GM20000 (cell line): Measurements from ENCODE around the gene GABARAPL1.

ENCODE experiments used
- DNase-seq: peaks from one replicate; pipeline ENCODE4 v3.0.0; 2012; ENCODE audit warnings: low spot score
- TF ChIP-seq, protein P1 (sequence below): IDR thresholded peaks from 2 replicates; pipeline ENCODE4 v1.5.1; 2012; ENCODE audit warnings: mild to moderate bottlenecking, control low read depth; ENCODE audit errors: extremely low read depth, missing control alignments

The GABARAPL1 gene

DNA sequence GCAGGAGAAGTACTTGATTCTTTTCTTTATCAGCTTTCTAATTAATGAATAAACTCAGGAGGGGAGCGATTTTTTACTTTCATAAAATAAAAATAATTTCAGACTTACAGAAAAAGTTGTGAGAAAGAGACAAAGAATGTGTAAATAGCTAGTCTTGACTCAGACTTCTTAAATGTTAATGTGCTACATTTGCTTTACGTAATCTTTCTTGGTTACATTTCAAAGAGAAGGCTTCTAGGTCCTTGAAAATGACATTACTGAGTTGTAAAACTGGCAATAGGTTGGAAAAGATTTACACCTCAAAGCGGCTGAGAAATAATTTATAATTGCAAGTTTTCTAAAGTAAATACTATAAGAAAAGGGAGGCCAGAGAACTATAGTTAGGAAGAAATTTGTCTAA, 28.6 kb downstream of the GABARAPL1 start:
- TF ChIP-seq, protein P1, sequence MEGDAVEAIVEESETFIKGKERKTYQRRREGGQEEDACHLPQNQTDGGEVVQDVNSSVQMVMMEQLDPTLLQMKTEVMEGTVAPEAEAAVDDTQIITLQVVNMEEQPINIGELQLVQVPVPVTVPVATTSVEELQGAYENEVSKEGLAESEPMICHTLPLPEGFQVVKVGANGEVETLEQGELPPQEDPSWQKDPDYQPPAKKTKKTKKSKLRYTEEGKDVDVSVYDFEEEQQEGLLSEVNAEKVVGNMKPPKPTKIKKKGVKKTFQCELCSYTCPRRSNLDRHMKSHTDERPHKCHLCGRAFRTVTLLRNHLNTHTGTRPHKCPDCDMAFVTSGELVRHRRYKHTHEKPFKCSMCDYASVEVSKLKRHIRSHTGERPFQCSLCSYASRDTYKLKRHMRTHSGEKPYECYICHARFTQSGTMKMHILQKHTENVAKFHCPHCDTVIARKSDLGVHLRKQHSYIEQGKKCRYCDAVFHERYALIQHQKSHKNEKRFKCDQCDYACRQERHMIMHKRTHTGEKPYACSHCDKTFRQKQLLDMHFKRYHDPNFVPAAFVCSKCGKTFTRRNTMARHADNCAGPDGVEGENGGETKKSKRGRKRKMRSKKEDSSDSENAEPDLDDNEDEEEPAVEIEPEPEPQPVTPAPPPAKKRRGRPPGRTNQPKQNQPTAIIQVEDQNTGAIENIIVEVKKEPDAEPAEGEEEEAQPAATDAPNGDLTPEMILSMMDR: no peak
- no peak for DNase-seq

DNA sequence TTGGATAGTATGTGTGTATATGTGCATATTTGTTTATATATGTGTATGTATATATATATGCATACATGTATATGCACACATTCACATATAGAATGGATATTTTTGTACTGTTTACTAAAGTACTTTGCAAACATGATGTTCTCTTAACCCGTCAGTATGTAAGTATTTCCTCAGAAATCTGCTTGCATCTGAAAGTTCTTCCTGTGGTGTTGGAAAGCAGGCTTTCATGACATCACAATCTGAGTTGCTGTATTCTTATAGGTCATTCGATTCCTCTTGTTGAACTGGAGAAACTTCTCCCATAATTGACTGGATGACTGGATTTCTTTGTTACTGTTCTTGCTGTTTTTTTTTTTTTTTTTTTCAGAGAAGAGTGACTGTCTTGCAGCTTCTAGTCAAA, 29.1 kb downstream of the GABARAPL1 start:
- no peak for DNase-seq
- TF ChIP-seq, protein P1: no peak

DNA sequence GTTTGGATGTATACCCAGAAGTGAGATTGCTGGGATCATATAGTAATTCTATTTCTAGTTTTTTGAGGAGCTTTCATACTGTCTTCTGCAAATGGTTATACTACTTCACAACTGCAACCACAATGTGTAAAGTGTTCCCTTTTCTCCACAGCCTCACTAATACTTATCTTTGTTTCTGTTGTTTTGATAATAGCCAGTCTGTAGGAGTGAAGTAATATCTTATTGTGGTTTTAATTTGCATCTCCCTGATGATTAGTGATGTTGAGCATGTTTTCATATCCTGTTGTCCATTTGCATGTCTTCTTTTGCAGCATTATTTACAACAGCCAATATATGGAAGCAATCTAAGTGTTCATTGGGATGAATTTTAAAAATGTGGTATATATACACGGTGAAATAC, 29.9 kb downstream of the GABARAPL1 start:
- DNase-seq: no peak
- TF ChIP-seq, protein P1: no peak

DNA sequence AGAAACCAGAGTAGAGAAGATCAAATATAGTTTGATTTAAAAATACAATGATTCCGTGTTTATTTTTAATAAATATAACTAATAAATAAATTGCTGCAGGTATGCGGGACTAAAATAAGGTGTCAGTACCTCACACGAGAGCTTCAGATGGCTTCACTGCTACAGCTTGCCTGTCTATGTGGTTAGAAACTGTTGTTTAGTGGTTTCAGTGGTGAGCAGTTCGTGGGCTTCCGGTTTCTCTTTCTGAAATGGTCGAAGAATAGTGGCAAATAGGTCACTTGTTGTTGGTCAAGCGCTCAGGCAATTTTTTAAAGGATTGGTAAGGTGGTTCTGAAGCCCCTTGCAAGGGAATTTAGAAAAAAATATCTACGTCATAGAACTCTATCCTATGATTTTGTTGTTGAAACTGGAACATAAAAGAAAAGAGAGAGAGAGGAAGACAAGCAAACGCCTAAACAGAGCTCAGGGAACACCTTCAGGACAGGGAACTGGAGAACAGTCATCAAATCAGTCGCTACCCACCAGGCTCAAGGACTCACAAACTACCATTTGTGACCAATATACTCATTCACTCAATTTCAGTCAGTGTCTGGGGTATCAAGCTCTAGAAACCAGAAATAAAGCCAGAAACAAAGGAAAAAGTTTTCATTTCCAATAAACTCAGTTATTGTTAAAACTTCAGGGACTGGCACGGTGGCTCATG, 31.3 kb downstream of the GABARAPL1 start:
- peak; percentile 57 for DNase-seq
- TF ChIP-seq, protein P1: no peak

DNA sequence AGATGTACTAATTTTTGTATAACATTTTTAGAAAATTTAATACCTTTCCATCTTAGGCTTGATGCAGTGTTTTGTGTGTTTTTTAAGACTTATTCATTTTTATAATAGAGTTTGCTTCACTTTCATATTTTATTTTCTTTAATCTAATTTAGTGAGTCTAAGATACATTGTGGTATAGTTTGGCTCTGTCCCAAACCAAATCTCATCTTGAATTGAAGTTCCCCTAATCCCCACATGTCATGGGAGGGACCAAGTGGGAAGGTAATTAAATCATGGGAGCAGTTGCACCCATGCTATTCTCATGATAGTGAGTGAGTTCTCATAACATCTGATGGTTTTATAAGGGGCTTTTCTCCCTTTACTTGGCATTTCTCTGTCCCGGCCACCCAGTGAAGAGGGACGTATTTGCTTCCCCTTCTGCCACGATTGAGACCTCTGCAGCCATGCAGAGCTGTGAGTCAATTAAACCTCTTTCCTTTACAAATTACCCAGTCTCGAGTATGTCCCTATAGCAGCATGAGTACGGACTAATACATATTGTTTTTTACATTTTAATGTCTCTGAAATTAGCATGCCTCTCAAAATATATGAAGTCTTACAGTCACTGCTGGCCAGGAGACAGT, 34.9 kb downstream of the GABARAPL1 start:
- no peak for DNase-seq
- TF ChIP-seq, protein P1: no peak

DNA sequence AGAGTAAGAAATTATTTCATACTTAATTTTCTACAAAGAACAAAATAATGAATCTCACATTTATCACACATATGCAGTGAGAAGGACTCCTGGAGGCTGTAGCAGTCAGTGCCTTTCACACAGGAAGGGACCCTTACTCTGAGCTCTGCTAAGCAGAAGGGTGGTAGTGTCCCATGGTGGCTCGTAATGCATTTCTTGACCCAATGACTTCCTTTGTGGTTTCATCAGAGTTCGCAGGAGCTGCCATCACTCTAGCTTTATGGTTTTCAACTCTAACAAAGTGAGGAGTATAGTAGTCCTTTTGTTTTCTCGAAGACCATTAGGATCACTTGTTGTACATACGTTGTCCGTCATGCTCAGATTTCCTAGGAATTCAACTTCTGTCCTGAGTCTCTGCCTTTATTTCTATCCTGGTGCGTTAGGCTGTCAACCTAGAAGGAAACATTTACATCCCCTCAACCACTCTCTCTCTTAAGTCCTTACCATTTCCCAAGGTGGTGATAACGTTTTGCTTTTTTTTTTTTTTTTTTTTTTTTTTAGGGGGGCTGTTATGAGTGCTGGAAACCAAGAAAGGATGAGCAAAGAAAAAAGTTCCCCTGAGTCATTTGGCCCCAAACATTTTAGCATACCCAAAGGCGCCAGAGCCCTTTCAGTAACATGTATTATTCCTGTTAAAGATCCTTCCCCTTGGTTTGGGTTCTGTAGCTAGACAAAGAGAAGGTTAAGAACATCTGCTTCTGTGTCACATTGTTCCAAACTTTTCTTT, 37.2 kb downstream of the GABARAPL1 start:
- no peak for DNase-seq
- TF ChIP-seq, protein P1: no peak

DNA sequence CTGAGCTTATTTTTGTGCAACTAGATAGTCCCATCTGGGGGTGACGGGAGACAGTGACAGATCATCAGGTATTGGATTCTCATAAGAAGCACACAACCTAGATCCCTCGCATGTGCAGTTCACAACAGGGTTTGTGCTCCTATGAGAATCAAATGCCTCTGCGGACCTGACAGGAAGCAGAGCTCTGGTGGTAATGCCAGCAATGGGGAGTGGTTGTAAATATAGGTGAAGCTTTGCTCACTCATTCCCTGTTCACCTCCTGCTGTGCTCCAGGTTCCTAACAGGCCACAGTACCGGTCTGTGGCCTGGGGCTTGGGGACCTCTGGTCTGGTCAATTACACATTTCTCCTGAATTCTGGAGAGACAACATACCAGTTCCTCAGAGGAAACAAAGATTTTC, 39.0 kb downstream of the GABARAPL1 start:
- TF ChIP-seq, protein P1: no peak
- DNase-seq: no peak
